ENCODE measurements around the gene RUNX1. TPM values are rescaled to one million over a fixed set of nuclear protein-coding genes. Genes with fewer than 3 reads are reported as not detected.

RUNX1 gene
- total RNA-seq, 4 donors from 2014 or later: 3.9 to 14.5 (median 5.8) TPM

- H3K4me1 ChIP-seq: peaks cover 0 to 13% (median 4%) of the 10 kb centered on the region in 3 donors
- no peaks in the 10 kb centered on the region for H3K9me3 ChIP-seq
- no peaks in the 10 kb centered on the region for H3K36me3 ChIP-seq
- H3K27ac ChIP-seq: no peak overlapping the region
- TF ChIP-seq POLR2AphosphoS5 (IDR thresholded peaks at IDR 0.05) (no peak), POLR2A (IDR thresholded peaks at IDR 0.05) (no peak), EP300 (IDR thresholded peaks at IDR 0.05) (no peak)
- TF ChIP-seq, protein P1, sequence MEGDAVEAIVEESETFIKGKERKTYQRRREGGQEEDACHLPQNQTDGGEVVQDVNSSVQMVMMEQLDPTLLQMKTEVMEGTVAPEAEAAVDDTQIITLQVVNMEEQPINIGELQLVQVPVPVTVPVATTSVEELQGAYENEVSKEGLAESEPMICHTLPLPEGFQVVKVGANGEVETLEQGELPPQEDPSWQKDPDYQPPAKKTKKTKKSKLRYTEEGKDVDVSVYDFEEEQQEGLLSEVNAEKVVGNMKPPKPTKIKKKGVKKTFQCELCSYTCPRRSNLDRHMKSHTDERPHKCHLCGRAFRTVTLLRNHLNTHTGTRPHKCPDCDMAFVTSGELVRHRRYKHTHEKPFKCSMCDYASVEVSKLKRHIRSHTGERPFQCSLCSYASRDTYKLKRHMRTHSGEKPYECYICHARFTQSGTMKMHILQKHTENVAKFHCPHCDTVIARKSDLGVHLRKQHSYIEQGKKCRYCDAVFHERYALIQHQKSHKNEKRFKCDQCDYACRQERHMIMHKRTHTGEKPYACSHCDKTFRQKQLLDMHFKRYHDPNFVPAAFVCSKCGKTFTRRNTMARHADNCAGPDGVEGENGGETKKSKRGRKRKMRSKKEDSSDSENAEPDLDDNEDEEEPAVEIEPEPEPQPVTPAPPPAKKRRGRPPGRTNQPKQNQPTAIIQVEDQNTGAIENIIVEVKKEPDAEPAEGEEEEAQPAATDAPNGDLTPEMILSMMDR (IDR thresholded peaks at IDR 0.05): no peak
- no peak overlapping the region for H3K4me3 ChIP-seq
- WGBS, 2 donors (ENCODE audit: low coverage in 1 of 2): 46 to 57% methylated on average over 3 of the region's 3 CpGs
- H3K27me3 ChIP-seq: no peaks in the 10 kb centered on the region
- no peak for ATAC-seq
These were observed 258.3 kb downstream of the RUNX1 start for GRCh38 chr21:34790834-34791233.

DNA sequence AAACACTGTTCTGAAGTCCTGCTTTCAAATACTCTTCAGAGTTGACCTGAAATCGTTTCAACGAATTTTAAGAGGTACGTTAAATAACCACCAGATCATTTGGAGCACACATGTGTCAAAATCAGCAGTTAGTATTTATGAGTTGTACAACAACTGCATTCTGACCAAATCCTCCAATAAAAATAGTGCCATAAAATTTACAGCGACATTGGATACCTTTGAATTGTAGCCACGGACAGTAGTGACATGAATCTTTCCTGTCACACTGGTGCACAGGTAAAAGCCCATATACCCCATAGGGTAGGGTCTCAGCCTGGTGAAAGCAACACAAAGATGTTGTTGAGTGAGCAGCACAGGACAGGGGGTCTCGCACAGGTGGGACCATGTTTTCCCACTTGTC lies 258.8 kb downstream of the RUNX1 start:
- ATAC-seq: no peak
- peaks cover 0 to 8% (median 1%) of the 10 kb centered on the region in 3 donors for H3K4me1 ChIP-seq
- H3K4me3 ChIP-seq: no peak overlapping the region
- H3K9me3 ChIP-seq: no peaks in the 10 kb centered on the region
- 87 to 93% methylated on average over 6 of the region's 6 CpGs for WGBS, 2 donors (ENCODE audit: low coverage in 1 of 2)
- TF ChIP-seq POLR2A (IDR thresholded peaks at IDR 0.05): no peak
- TF ChIP-seq, protein P1 (IDR thresholded peaks at IDR 0.05): no peak
- TF ChIP-seq POLR2AphosphoS5 (IDR thresholded peaks at IDR 0.05): no peak
- TF ChIP-seq EP300 (IDR thresholded peaks at IDR 0.05): no peak
- H3K27ac ChIP-seq: no peak overlapping the region
- no peaks in the 10 kb centered on the region for H3K27me3 ChIP-seq
- no peaks in the 10 kb centered on the region for H3K36me3 ChIP-seq

GRCh38 chr21:34788879-34789278 lies 260.2 kb downstream of the RUNX1 start:
- 86 to 93% methylated on average over 1 of the region's 1 CpG for WGBS, 2 donors (ENCODE audit: low coverage in 1 of 2)

GRCh38 chr21:34783815-34784214 lies 265.3 kb downstream of the RUNX1 start:
- no peaks in the 10 kb centered on the region for H3K4me1 ChIP-seq
- no peak overlapping the region for H3K4me3 ChIP-seq
- ATAC-seq: no peak
- H3K27me3 ChIP-seq: peaks cover 23% of the 10 kb centered on the region
- H3K9me3 ChIP-seq: no peaks in the 10 kb centered on the region
- TF ChIP-seq EP300 (IDR thresholded peaks at IDR 0.05) (no peak), POLR2AphosphoS5 (IDR thresholded peaks at IDR 0.05) (no peak), POLR2A (IDR thresholded peaks at IDR 0.05) (no peak)
- TF ChIP-seq, protein P1 (IDR thresholded peaks at IDR 0.05): no peak
- no peaks in the 10 kb centered on the region for H3K36me3 ChIP-seq
- WGBS, 2 donors (ENCODE audit: low coverage in 1 of 2): 97 to 100% methylated on average over 1 to 2 of the region's 2 CpGs
- no peak overlapping the region for H3K27ac ChIP-seq

More at GRCh38 chr21:34788879-34789278, 260.2 kb downstream of the RUNX1 start:
- no peaks in the 10 kb centered on the region for H3K27me3 ChIP-seq
- TF ChIP-seq, protein P1 (IDR thresholded peaks at IDR 0.05): no peak
- TF ChIP-seq POLR2A (IDR thresholded peaks at IDR 0.05) (no peak), POLR2AphosphoS5 (IDR thresholded peaks at IDR 0.05) (no peak), EP300 (IDR thresholded peaks at IDR 0.05) (no peak)
- no peaks in the 10 kb centered on the region for H3K36me3 ChIP-seq
- H3K4me1 ChIP-seq: no peaks in the 10 kb centered on the region
- H3K27ac ChIP-seq: no peak overlapping the region
- ATAC-seq: no peak
- no peaks in the 10 kb centered on the region for H3K9me3 ChIP-seq
- no peak overlapping the region for H3K4me3 ChIP-seq

GRCh38 chr21:34782506-34783360 lies 266.4 kb downstream of the RUNX1 start:
- H3K4me3 ChIP-seq: no peak overlapping the region
- no peaks in the 10 kb centered on the region for H3K36me3 ChIP-seq
- 72 to 84% methylated on average over 7 to 11 of the region's 11 CpGs for WGBS, 2 donors (ENCODE audit: low coverage in 1 of 2)
- no peak overlapping the region for H3K27ac ChIP-seq
- peaks cover 26% of the 10 kb centered on the region for H3K27me3 ChIP-seq
- ATAC-seq: no peak
- no peaks in the 10 kb centered on the region for H3K4me1 ChIP-seq
- TF ChIP-seq, protein P1 (IDR thresholded peaks at IDR 0.05): no peak
- TF ChIP-seq POLR2A (IDR thresholded peaks at IDR 0.05) (no peak), POLR2AphosphoS5 (IDR thresholded peaks at IDR 0.05) (no peak), EP300 (IDR thresholded peaks at IDR 0.05) (no peak)
- H3K9me3 ChIP-seq: no peaks in the 10 kb centered on the region
